GM19452 (cell line): ENCODE data around the gene SMARCA4.
"Not testable (repeated sequence)": the region's sequence is repeated elsewhere in the genome, so short reads cannot be mapped to it uniquely, and the experiment has no call there.

Experiments used
- ATAC-seq: cut with Tn5 transposase; IDR thresholded peaks from one replicate; pipeline ENCODE4 v1.9.1; 2021; ENCODE audit not compliant: unreplicated experiment

Gene SMARCA4

GRCh38 chr19:10928563-10929401, 32.0 kb upstream of the SMARCA4 start, which contains the start of the genes TIMM29 and YIPF2:
Gene TIMM29 (plus strand): TSS chr19:10928811. CDS start chr19:10928823, 12 bp downstream.
Gene YIPF2 (minus strand): TSS chr19:10928639. CDS start chr19:10928410, 229 bp downstream.
- peak; percentile 79 for ATAC-seq

- ATAC-seq = no peak
These were observed 31.4 kb upstream of the SMARCA4 start for GRCh38 chr19:10929402-10929794.

GRCh38 chr19:10935371-10936059, 25.3 kb upstream of the SMARCA4 start:
- ATAC-seq = no peak

GRCh38 chr19:10936661-10937084, 24.2 kb upstream of the SMARCA4 start:
- ATAC-seq = no peak

- ATAC-seq = not testable (repeated sequence)
These were observed 19.2 kb upstream of the SMARCA4 start for GRCh38 chr19:10941649-10942048.

- not testable (repeated sequence) for ATAC-seq
These were observed 17.4 kb upstream of the SMARCA4 start for GRCh38 chr19:10943412-10943811.

GRCh38 chr19:10945264-10945663, 15.6 kb upstream of the SMARCA4 start:
- no peak for ATAC-seq

GRCh38 chr19:10946958-10947657, 13.7 kb upstream of the SMARCA4 start:
- ATAC-seq = no peak

GRCh38 chr19:10952809-10953208, 8.0 kb upstream of the SMARCA4 start:
- ATAC-seq = no peak

GRCh38 chr19:10959277-10959968, 1.4 kb upstream of the SMARCA4 start:
- not testable (repeated sequence) for ATAC-seq

- ATAC-seq = peak; percentile 41
These were observed 437 bp downstream of the SMARCA4 start for GRCh38 chr19:10961073-10961860.

- ATAC-seq = no peak
These were observed 2.0 kb downstream of the SMARCA4 start for GRCh38 chr19:10962863-10963262.

- ATAC-seq = no peak
These were observed 3.0 kb downstream of the SMARCA4 start for GRCh38 chr19:10963865-10964264.

- ATAC-seq = no peak
These were observed 4.1 kb downstream of the SMARCA4 start for GRCh38 chr19:10964903-10965302.

- no peak for ATAC-seq
These were observed 4.6 kb downstream of the SMARCA4 start for GRCh38 chr19:10965398-10965797.

GRCh38 chr19:10966809-10967208, 6.0 kb downstream of the SMARCA4 start:
- ATAC-seq = no peak

GRCh38 chr19:10968527-10969135, 7.8 kb downstream of the SMARCA4 start:
- ATAC-seq = no peak

GRCh38 chr19:10971107-10971726, 10.4 kb downstream of the SMARCA4 start:
- ATAC-seq = no peak
